GM19467 (cell line): ENCODE data around the gene THBS1.

Experiments
- ATAC-seq: cut with Tn5 transposase; IDR thresholded peaks from one replicate; pipeline ENCODE4 v1.9.1; 2021; ENCODE audit warnings: mild to moderate bottlenecking, moderate library complexity; ENCODE audit not compliant: unreplicated experiment

The THBS1 gene

GRCh38 chr15:39573287-39573686 is 7.6 kb upstream of the THBS1 start:
- no peak for ATAC-seq

- no peak for ATAC-seq
Observed at GRCh38 chr15:39573844-39574243, 7.0 kb upstream of the THBS1 start.

- ATAC-seq = no peak
Observed at GRCh38 chr15:39574427-39574826, 6.5 kb upstream of the THBS1 start.

GRCh38 chr15:39575180-39575579 is 5.7 kb upstream of the THBS1 start:
- no peak for ATAC-seq

GRCh38 chr15:39578851-39579486 is 1.9 kb upstream of the THBS1 start:
- no peak for ATAC-seq

GRCh38 chr15:39579487-39580116 is 1.3 kb upstream of the THBS1 start:
- ATAC-seq = no peak

GRCh38 chr15:39580117-39580484 is 778 bp upstream of the THBS1 start:
- peak; percentile 76 for ATAC-seq

- no peak for ATAC-seq
Observed at GRCh38 chr15:39581242-39581792, 438 bp downstream of the THBS1 start.

GRCh38 chr15:39581793-39582285 is 960 bp downstream of the THBS1 start:
- no peak for ATAC-seq

GRCh38 chr15:39582286-39582976 is 1.6 kb downstream of the THBS1 start:
- ATAC-seq = no peak

GRCh38 chr15:39582977-39583595 is 2.2 kb downstream of the THBS1 start:
- no peak for ATAC-seq

- ATAC-seq = no peak
Observed at GRCh38 chr15:39583596-39584265, 2.9 kb downstream of the THBS1 start.

- no peak for ATAC-seq
Observed at GRCh38 chr15:39584266-39584659, 3.4 kb downstream of the THBS1 start.

GRCh38 chr15:39584662-39585388 is 3.9 kb downstream of the THBS1 start:
- ATAC-seq = no peak

- ATAC-seq = no peak
Observed at GRCh38 chr15:39585389-39585841, 4.5 kb downstream of the THBS1 start.

- no peak for ATAC-seq
Observed at GRCh38 chr15:39585871-39586301, 5.0 kb downstream of the THBS1 start.

- ATAC-seq = no peak
Observed at GRCh38 chr15:39586387-39587095, 5.7 kb downstream of the THBS1 start.

- no peak for ATAC-seq
Observed at GRCh38 chr15:39587096-39587721, 6.3 kb downstream of the THBS1 start.
